ENCODE measurements around the gene GOLGA5. TPM values are rescaled to one million over a fixed set of nuclear protein-coding genes. Genes with fewer than 3 reads are reported as not detected.

The GOLGA5 gene
- total and polyA plus RNA-seq, 2 experiments from 2014 or later, result 26.2 to 30.2 TPM

DNA sequence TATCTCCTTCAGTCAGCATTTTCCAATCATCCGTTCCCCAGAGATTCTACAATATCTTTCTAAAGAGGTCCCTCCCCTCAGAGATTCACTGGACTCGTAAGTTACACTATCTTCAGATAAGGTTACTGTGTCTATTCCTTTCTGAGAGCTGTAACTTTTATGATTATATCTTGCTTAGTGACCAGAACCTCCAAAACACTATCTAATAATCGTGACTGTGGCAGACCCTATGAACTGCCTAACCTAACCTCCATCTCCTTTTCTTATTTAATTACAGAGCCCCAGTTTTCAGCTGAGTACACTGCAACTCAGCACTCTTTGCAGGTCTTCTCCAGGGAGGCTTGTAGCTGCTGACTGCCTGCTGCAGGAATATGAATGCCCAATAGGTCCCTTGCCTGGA is 90.3 kb downstream of the GOLGA5 start (continued):
- TF ChIP-seq, protein P1, sequence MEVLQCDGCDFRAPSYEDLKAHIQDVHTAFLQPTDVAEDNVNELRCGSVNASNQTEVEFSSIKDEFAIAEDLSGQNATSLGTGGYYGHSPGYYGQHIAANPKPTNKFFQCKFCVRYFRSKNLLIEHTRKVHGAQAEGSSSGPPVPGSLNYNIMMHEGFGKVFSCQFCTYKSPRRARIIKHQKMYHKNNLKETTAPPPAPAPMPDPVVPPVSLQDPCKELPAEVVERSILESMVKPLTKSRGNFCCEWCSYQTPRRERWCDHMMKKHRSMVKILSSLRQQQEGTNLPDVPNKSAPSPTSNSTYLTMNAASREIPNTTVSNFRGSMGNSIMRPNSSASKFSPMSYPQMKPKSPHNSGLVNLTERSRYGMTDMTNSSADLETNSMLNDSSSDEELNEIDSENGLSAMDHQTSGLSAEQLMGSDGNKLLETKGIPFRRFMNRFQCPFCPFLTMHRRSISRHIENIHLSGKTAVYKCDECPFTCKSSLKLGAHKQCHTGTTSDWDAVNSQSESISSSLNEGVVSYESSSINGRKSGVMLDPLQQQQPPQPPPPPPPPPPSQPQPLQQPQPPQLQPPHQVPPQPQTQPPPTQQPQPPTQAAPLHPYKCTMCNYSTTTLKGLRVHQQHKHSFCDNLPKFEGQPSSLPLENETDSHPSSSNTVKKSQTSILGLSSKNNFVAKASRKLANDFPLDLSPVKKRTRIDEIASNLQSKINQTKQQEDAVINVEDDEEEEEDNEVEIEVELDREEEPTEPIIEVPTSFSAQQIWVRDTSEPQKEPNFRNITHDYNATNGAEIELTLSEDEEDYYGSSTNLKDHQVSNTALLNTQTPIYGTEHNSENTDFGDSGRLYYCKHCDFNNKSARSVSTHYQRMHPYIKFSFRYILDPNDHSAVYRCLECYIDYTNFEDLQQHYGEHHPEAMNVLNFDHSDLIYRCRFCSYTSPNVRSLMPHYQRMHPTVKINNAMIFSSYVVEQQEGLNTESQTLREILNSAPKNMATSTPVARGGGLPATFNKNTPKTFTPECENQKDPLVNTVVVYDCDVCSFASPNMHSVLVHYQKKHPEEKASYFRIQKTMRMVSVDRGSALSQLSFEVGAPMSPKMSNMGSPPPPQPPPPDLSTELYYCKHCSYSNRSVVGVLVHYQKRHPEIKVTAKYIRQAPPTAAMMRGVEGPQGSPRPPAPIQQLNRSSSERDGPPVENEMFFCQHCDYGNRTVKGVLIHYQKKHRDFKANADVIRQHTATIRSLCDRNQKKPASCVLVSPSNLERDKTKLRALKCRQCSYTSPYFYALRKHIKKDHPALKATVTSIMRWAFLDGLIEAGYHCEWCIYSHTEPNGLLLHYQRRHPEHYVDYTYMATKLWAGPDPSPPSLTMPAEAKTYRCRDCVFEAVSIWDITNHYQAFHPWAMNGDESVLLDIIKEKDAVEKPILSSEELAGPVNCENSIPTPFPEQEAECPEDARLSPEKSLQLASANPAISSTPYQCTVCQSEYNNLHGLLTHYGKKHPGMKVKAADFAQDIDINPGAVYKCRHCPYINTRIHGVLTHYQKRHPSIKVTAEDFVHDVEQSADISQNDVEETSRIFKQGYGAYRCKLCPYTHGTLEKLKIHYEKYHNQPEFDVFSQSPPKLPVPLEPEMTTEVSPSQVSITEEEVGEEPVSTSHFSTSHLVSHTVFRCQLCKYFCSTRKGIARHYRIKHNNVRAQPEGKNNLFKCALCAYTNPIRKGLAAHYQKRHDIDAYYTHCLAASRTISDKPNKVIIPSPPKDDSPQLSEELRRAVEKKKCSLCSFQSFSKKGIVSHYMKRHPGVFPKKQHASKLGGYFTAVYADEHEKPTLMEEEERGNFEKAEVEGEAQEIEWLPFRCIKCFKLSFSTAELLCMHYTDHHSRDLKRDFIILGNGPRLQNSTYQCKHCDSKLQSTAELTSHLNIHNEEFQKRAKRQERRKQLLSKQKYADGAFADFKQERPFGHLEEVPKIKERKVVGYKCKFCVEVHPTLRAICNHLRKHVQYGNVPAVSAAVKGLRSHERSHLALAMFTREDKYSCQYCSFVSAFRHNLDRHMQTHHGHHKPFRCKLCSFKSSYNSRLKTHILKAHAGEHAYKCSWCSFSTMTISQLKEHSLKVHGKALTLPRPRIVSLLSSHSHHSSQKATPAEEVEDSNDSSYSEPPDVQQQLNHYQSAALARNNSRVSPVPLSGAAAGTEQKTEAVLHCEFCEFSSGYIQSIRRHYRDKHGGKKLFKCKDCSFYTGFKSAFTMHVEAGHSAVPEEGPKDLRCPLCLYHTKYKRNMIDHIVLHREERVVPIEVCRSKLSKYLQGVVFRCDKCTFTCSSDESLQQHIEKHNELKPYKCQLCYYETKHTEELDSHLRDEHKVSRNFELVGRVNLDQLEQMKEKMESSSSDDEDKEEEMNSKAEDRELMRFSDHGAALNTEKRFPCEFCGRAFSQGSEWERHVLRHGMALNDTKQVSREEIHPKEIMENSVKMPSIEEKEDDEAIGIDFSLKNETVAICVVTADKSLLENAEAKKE (CRISPR knock-in tag; IDR thresholded peaks at IDR 0.05), result no peak
- TF ChIP-seq POLR2AphosphoS5 (IDR thresholded peaks at IDR 0.05; ENCODE audit: low read depth) (no peak), STAT1 (IDR thresholded peaks at IDR 0.05; ENCODE audit: unreplicated experiment) (no peak), JUNB (IDR thresholded peaks at IDR 0.05; ENCODE audit: unreplicated experiment) (no peak)
- TF ChIP-seq, protein P2, sequence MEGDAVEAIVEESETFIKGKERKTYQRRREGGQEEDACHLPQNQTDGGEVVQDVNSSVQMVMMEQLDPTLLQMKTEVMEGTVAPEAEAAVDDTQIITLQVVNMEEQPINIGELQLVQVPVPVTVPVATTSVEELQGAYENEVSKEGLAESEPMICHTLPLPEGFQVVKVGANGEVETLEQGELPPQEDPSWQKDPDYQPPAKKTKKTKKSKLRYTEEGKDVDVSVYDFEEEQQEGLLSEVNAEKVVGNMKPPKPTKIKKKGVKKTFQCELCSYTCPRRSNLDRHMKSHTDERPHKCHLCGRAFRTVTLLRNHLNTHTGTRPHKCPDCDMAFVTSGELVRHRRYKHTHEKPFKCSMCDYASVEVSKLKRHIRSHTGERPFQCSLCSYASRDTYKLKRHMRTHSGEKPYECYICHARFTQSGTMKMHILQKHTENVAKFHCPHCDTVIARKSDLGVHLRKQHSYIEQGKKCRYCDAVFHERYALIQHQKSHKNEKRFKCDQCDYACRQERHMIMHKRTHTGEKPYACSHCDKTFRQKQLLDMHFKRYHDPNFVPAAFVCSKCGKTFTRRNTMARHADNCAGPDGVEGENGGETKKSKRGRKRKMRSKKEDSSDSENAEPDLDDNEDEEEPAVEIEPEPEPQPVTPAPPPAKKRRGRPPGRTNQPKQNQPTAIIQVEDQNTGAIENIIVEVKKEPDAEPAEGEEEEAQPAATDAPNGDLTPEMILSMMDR (conservative IDR thresholded peaks at IDR 0.05; ENCODE audit: low read depth in 2 of 2), result no peak

DNA sequence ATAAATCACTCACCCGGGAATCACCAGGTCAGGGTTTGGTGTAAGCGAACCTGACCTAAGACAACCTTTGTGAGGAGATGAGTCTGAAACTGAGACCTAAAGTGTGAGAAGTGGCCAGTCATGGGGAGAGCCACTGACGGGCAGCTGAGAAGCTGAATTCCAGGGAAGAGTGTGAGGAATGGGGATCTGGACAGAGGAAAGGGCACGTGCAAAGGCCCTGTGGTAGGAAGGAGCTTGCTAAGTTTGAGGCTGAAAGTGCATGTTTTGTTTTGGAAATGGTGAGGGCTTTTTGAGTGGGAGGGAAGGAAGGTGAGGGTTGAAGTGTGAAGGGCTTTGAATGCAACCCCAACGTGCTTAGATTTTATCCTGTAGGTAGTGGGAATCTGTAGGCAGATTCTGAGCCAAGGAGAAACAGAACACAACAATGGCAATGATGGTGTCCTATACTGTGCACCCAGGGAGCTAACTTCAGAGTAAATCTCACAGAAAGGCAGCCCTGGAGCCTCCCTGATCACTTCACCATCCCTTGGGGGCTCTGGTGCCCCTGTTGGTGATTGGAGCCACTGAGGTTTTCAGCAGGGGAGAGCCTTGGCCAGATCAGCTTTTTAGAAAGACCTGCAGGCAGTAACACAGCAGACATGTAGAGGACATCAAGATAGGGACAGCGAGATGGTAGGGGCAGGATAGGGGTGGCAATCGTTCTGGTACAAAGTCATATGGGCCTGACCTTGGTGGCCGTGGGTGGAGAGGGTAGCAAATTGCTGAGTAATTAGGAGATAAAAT is 91.4 kb downstream of the GOLGA5 start:
- no peaks in the 10 kb centered on the region for H3K36me3 ChIP-seq (ENCODE audit: insufficient read depth)
- no peaks in the 10 kb centered on the region for H4K20me1 ChIP-seq (replicated peaks; ENCODE audit: insufficient read depth)
- H3K79me2 ChIP-seq (replicated peaks; ENCODE audit: insufficient read depth), result no peaks in the 10 kb centered on the region
- H3K4me1 ChIP-seq (ENCODE audit: insufficient read depth), result no peaks in the 10 kb centered on the region
- H3K4me2 ChIP-seq, result no peak overlapping the region
- H3K36me3 Mint-ChIP-seq (ENCODE audit: low read depth), result no peaks in the 10 kb centered on the region; the same call in 2 of the 3 replicates
- ATAC-seq (no peak), DNase-seq (ENCODE audit: low spot score) (no peak)
- H3K4me1 Mint-ChIP-seq, result peaks cover 6% of the 10 kb centered on the region; the same call in 2 of the 3 replicates
- H3K27me3 Mint-ChIP-seq (ENCODE audit: insufficient read depth, low read depth, poor library complexity), result peaks cover 5% of the 10 kb centered on the region
- no peak overlapping the region for H3K4me3 ChIP-seq
- no peaks in the 10 kb centered on the region for H3F3A ChIP-seq (replicated peaks; ENCODE audit: low read depth)
- H3K27ac Mint-ChIP-seq, result no peak overlapping the region
- H3K9me3 Mint-ChIP-seq, result no peaks in the 10 kb centered on the region; the same call in 2 of the 3 replicates
- no peak overlapping the region for H3K27ac ChIP-seq (ENCODE audit: low read depth)
- no peak overlapping the region for H3K4me3 Mint-ChIP-seq
- no peak overlapping the region; the same call in 1 of the 2 replicates for H2AFZ ChIP-seq
- H3K27me3 ChIP-seq (ENCODE audit: insufficient read depth), result no peaks in the 10 kb centered on the region
- peaks cover 14% of the 10 kb centered on the region for H3K9me2 ChIP-seq (ENCODE audit: insufficient read depth)
- no peak for TF ChIP-seq EZH2 (IDR thresholded peaks at IDR 0.05; ENCODE audit: low read depth, unreplicated experiment)
- no peak for TF ChIP-seq NANOG (IDR thresholded peaks at IDR 0.05; ENCODE audit: borderline replicate concordance)
- no peak for TF ChIP-seq ZNF114 (CRISPR knock-in tag; IDR thresholded peaks at IDR 0.05)
- no peak for TF ChIP-seq STAT1 (IDR thresholded peaks at IDR 0.05; ENCODE audit: unreplicated experiment)
- TF ChIP-seq EZH2phosphoT487 (IDR thresholded peaks at IDR 0.05; ENCODE audit: unreplicated experiment), result no peak
- TF ChIP-seq, protein P2 (conservative IDR thresholded peaks at IDR 0.05; ENCODE audit: low read depth in 2 of 2), result no peak
- no peak for TF ChIP-seq POLR2AphosphoS5 (IDR thresholded peaks at IDR 0.05; ENCODE audit: low read depth)
- TF ChIP-seq ZNF331 (CRISPR knock-in tag; IDR thresholded peaks at IDR 0.05; ENCODE audit: low read depth), result no peak
